GM12892 (cell line): ENCODE measurements around the gene LDLRAD4.

ENCODE experiments used
- POLR2A ChIP-seq: IDR thresholded peaks from 2 replicates; pipeline ENCODE4 v1.6.1; 2011; ENCODE audit warnings: low read depth, low read length, control low read depth
- POLR2AphosphoS5 ChIP-seq: IDR thresholded peaks from 2 replicates; pipeline ENCODE4 v1.6.1; 2011; ENCODE audit warnings: low read depth, low read length, control low read depth
- TAF1 ChIP-seq: IDR thresholded peaks from 2 replicates; pipeline ENCODE4 v1.6.1; 2011; ENCODE audit warnings: low read depth, mild to moderate bottlenecking, control low read depth, low read length, borderline replicate concordance

DNA sequence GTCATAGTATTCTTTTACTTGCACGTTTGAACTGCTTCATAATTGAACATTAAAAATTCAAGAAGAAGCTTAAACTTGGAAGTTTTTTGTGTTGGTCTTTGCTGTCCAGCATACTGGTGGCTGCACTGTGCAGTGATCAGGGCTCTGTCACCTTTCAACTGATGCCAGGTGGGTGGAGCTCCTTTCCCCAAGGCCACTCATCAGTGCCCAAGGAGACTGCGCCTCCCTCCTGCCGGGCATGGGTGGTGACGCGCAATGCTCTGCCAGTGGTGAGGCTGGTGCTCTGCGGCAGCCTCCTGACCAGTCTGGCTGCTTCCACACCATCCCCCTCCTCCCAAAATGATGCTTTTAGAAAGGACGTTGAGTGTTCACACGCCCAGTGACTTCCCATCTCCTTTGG lies 16.0 kb upstream of the LDLRAD4 start:
- no peak for TF ChIP-seq POLR2A
- no peak for TF ChIP-seq TAF1
- no peak for TF ChIP-seq POLR2AphosphoS5
